Left ventricle myocardium inferior (tissue), 1 donor: Measurements from ENCODE around the gene CFAP74. TPM values are rescaled to one million over a fixed set of nuclear protein-coding genes. Genes with fewer than 3 reads are reported as not detected.

ENCODE experiments used
- DNase-seq: peaks from one replicate; pipeline ENCODE4 v3.0.0-alpha.2; 2020
- H3K27ac ChIP-seq: fragments of 200-600 bp; replicated peaks from 2 replicates; pipeline ENCODE4 v1.8.0; 2021
- H3K27me3 ChIP-seq: fragments of 200-600 bp; 2 replicates; pipeline ENCODE4 v1.8.0; 2021; ENCODE audit warnings: low read depth
- H3K36me3 ChIP-seq: fragments of 200-600 bp; 2 replicates; pipeline ENCODE4 v1.8.0; 2021
- H3K4me1 ChIP-seq: fragments of 200-600 bp; 2 replicates; pipeline ENCODE4 v1.8.0; 2021
- H3K4me3 ChIP-seq: fragments of 200-600 bp; 2 replicates; pipeline ENCODE4 v1.8.0; 2021; ENCODE audit warnings: mild to moderate bottlenecking, moderate library complexity
- H3K9me3 ChIP-seq: fragments of 200-600 bp; replicated peaks from 2 replicates; pipeline ENCODE4 v1.8.0; 2021
- CTCF ChIP-seq: fragments of 200-600 bp; IDR thresholded peaks from 2 replicates; pipeline ENCODE4 v1.8.0; 2021; ENCODE audit warnings: antibody characterized with exemption, mild to moderate bottlenecking, borderline replicate concordance
- intact Hi-C: fragments of 100-400 bp; cut with micrococcal nuclease; formaldehyde crosslinking; loops from one replicate; pipeline ENCODE4 v1.11.0; 2022
- total RNA-seq: library from RNA; stranded (reverse); fragmentation: NEBNext Ultra II Directional; extraction: Animal tissue kit (Norgen Biotek cat#: 25700); gene quantifications from one replicate; pipeline ENCODE4 v1.2.1, GENCODE V29; 2021
- donor health status: DM: no; HTN: yes; CAD: no; lungs with severe emphysema.

CFAP74 gene
- total RNA-seq, 1 donor from 2014 or later: not detected

- Histone ChIP-seq H3K4me1 (no peaks in the 10 kb centered on the region), H3K4me3 (no peak overlapping the region), H3K9me3 (no peaks in the 10 kb centered on the region), H3K36me3 (no peaks in the 10 kb centered on the region), H3K27me3 (peaks cover 76% of the 10 kb centered on the region), H3K27ac (no peak overlapping the region)
- no peak for DNase-seq
- intact Hi-C loops: no loop called here
- no peak for TF ChIP-seq CTCF
Observed at GRCh38 chr1:1969953-1970716, 33.5 kb downstream of the CFAP74 start.

- DNase-seq: no peak
- Histone ChIP-seq H3K4me3 (no peak overlapping the region), H3K4me1 (no peaks in the 10 kb centered on the region), H3K27me3 (peaks cover 76% of the 10 kb centered on the region), H3K9me3 (no peaks in the 10 kb centered on the region), H3K36me3 (no peaks in the 10 kb centered on the region), H3K27ac (no peak overlapping the region)
- TF ChIP-seq CTCF: no peak
- intact Hi-C loops: no loop called here
Observed at GRCh38 chr1:1969505-1969900, 34.1 kb downstream of the CFAP74 start.

GRCh38 chr1:1968767-1969504 is 34.6 kb downstream of the CFAP74 start:
- no peak for TF ChIP-seq CTCF
- peaks cover 76% of the 10 kb centered on the region for H3K27me3 ChIP-seq
- intact Hi-C loops: no loop called here
- H3K27ac ChIP-seq: no peak overlapping the region
- H3K36me3 ChIP-seq: no peaks in the 10 kb centered on the region
- no peaks in the 10 kb centered on the region for H3K4me1 ChIP-seq
- no peak for DNase-seq
- no peaks in the 10 kb centered on the region for H3K9me3 ChIP-seq
- no peak overlapping the region for H3K4me3 ChIP-seq

- Histone ChIP-seq H3K27me3 (peaks cover 76% of the 10 kb centered on the region), H3K4me3 (no peak overlapping the region), H3K9me3 (no peaks in the 10 kb centered on the region), H3K36me3 (no peaks in the 10 kb centered on the region), H3K27ac (no peak overlapping the region), H3K4me1 (no peaks in the 10 kb centered on the region)
- TF ChIP-seq CTCF: no peak
- intact Hi-C loops: no loop called here
- no peak for DNase-seq
Observed at GRCh38 chr1:1967879-1968278, 35.7 kb downstream of the CFAP74 start.

GRCh38 chr1:1967151-1967550 is 36.4 kb downstream of the CFAP74 start:
- Histone ChIP-seq H3K4me1 (no peaks in the 10 kb centered on the region), H3K36me3 (no peaks in the 10 kb centered on the region), H3K4me3 (no peak overlapping the region), H3K27ac (no peak overlapping the region), H3K9me3 (no peaks in the 10 kb centered on the region), H3K27me3 (peaks cover 75% of the 10 kb centered on the region)
- no peak for TF ChIP-seq CTCF
- intact Hi-C loops: no loop called here
- no peak for DNase-seq
